ENCODE results near the gene COL13A1.

The COL13A1 gene

GRCh38 chr10:69976795-69977546 lies 175.3 kb downstream of the COL13A1 start:
- no peak for DNase-seq (ENCODE audit: extremely low read depth, insufficient read length)
- no peak for TF ChIP-seq CTCF (IDR thresholded peaks at IDR 0.05; ENCODE audit: insufficient read depth, low read length, poor library complexity, severe bottlenecking)
- Histone ChIP-seq H3K36me3 (ENCODE audit: control insufficient read depth, insufficient read depth, low read length) (no peaks in the 10 kb centered on the region), H3K27me3 (replicated peaks; ENCODE audit: control insufficient read depth, insufficient read depth, low read length) (no peaks in the 10 kb centered on the region; the same call in 1 of the 2 replicates), H3K4me3 (replicated peaks; ENCODE audit: low read depth, low read length) (no peak overlapping the region)

GRCh38 chr10:69979174-69979573 lies 177.5 kb downstream of the COL13A1 start:
- no peak overlapping the region for H3K4me3 ChIP-seq (replicated peaks; ENCODE audit: low read depth, low read length)
- no peak for TF ChIP-seq CTCF (IDR thresholded peaks at IDR 0.05; ENCODE audit: insufficient read depth, low read length, poor library complexity, severe bottlenecking)
- no peak for DNase-seq (ENCODE audit: extremely low read depth, insufficient read length)
- no peaks in the 10 kb centered on the region; the same call in 1 of the 2 replicates for H3K27me3 ChIP-seq (replicated peaks; ENCODE audit: control insufficient read depth, insufficient read depth, low read length)
- H3K36me3 ChIP-seq (ENCODE audit: control insufficient read depth, insufficient read depth, low read length): no peaks in the 10 kb centered on the region

GRCh38 chr10:69980672-69981071 lies 179.0 kb downstream of the COL13A1 start:
- no peak for DNase-seq (ENCODE audit: extremely low read depth, insufficient read length)
- no peak overlapping the region for H3K4me3 ChIP-seq (replicated peaks; ENCODE audit: low read depth, low read length)
- H3K36me3 ChIP-seq (ENCODE audit: control insufficient read depth, insufficient read depth, low read length): no peaks in the 10 kb centered on the region
- TF ChIP-seq CTCF (IDR thresholded peaks at IDR 0.05; ENCODE audit: insufficient read depth, low read length, poor library complexity, severe bottlenecking): no peak
- H3K27me3 ChIP-seq (replicated peaks; ENCODE audit: control insufficient read depth, insufficient read depth, low read length): no peaks in the 10 kb centered on the region

- Histone ChIP-seq H3K4me3 (replicated peaks; ENCODE audit: low read depth, low read length) (no peak overlapping the region), H3K27me3 (replicated peaks; ENCODE audit: control insufficient read depth, insufficient read depth, low read length) (no peaks in the 10 kb centered on the region), H3K36me3 (ENCODE audit: control insufficient read depth, insufficient read depth, low read length) (no peaks in the 10 kb centered on the region)
- no peak for DNase-seq (ENCODE audit: extremely low read depth, insufficient read length)
- TF ChIP-seq CTCF (IDR thresholded peaks at IDR 0.05; ENCODE audit: insufficient read depth, low read length, poor library complexity, severe bottlenecking): no peak
Measured at GRCh38 chr10:69988094-69988493, 186.4 kb downstream of the COL13A1 start.

GRCh38 chr10:69991151-69991550 lies 189.4 kb downstream of the COL13A1 start:
- Histone ChIP-seq H3K36me3 (ENCODE audit: control insufficient read depth, insufficient read depth, low read length) (no peaks in the 10 kb centered on the region), H3K27me3 (replicated peaks; ENCODE audit: control insufficient read depth, insufficient read depth, low read length) (no peaks in the 10 kb centered on the region), H3K4me3 (replicated peaks; ENCODE audit: low read depth, low read length) (no peak overlapping the region)
- no peak for TF ChIP-seq CTCF (IDR thresholded peaks at IDR 0.05; ENCODE audit: insufficient read depth, low read length, poor library complexity, severe bottlenecking)
- DNase-seq (ENCODE audit: extremely low read depth, insufficient read length): no peak
